Subcutaneous adipose tissue (tissue), 4 donors: ENCODE measurements around the gene NTRK1. TPM values are rescaled to one million over a fixed set of nuclear protein-coding genes. Genes with fewer than 3 reads are reported as not detected.

ENCODE experiments used
- total RNA-seq, 4 donors: library from RNA; depleted of rRNA; stranded (reverse); fragments of >200 nt; gene quantifications; one replicate each; pipeline ENCODE4 v1.1.0, GENCODE V29; 2016
- TF ChIP-seq, protein P1 (sequence below): fragments of 450-650 bp; IDR thresholded peaks from one replicate; pipeline ENCODE4 v1.5.1; 2016; ENCODE audit warnings: low read depth, mild to moderate bottlenecking, control low read depth, antibody characterized with exemption, moderate library complexity

NTRK1 gene
- total RNA-seq, 4 donors from 2014 or later, result 0.49 to 0.85 TPM; not detected in 2

DNA sequence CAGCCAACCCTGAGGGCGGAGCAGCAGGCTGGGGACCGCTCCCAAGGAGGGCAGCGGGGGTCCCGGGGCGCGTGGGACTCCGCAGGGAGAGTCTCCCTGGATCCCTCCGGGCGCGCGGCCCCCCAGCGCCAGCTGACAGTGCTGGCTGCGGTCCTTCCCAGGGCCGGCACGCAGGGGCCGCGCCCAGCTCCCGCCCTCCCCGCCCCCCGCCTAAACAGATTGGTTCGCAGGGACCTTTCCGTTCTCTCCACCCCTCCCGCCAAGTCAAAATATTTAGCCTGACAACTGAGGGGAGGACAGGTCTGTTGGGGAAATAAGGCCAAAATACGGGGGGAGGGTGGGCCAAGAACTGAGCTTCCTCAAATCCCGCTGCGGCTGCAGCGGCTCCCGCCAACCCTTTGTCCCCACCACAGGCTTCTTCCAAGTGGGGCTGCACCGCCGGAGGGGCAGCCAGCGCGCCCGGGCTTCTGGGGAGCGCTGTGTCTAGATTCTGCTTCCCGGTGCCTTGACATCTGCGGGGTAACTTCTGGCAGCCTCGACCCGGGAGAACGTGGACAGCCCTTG lies 1.6 kb upstream of the NTRK1 start, which contains the start of gene INSRR:
Gene INSRR, minus strand, starts transcription at position 159 of the 564 bp plus-strand sequence. CDS start 496 bp downstream, outside the sequence.
- TF ChIP-seq, protein P1, sequence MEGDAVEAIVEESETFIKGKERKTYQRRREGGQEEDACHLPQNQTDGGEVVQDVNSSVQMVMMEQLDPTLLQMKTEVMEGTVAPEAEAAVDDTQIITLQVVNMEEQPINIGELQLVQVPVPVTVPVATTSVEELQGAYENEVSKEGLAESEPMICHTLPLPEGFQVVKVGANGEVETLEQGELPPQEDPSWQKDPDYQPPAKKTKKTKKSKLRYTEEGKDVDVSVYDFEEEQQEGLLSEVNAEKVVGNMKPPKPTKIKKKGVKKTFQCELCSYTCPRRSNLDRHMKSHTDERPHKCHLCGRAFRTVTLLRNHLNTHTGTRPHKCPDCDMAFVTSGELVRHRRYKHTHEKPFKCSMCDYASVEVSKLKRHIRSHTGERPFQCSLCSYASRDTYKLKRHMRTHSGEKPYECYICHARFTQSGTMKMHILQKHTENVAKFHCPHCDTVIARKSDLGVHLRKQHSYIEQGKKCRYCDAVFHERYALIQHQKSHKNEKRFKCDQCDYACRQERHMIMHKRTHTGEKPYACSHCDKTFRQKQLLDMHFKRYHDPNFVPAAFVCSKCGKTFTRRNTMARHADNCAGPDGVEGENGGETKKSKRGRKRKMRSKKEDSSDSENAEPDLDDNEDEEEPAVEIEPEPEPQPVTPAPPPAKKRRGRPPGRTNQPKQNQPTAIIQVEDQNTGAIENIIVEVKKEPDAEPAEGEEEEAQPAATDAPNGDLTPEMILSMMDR, result no peak

GRCh38 chr1:156859523-156860112 lies 1.0 kb upstream of the NTRK1 start:
- TF ChIP-seq, protein P1, result no peak

DNA sequence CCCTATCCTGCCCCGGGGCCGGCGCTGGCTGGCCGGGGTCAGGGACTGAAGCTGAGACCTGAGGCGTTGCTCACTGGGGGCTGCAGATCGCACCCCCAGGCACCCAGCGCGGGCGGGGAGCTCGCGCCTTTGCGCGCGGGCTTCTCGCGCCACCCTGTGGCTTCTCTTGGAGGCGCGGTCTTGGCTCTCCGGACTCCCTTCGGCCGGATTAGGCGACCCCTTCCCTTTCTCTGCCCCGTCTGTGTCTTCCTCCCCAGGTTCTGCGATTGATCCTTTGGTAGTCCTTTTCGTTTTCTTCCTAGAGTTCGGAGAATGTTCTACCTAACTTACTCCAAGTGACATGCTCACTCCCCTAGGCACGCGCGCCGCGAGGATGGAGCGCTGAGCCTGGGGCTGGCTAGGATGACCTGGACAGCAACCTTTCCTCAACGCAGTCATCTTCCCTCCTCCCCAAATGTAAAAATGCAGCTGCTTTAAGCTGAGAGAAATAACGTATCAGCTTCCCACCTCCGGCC lies 495 bp upstream of the NTRK1 start:
- TF ChIP-seq, protein P1, result no peak

DNA sequence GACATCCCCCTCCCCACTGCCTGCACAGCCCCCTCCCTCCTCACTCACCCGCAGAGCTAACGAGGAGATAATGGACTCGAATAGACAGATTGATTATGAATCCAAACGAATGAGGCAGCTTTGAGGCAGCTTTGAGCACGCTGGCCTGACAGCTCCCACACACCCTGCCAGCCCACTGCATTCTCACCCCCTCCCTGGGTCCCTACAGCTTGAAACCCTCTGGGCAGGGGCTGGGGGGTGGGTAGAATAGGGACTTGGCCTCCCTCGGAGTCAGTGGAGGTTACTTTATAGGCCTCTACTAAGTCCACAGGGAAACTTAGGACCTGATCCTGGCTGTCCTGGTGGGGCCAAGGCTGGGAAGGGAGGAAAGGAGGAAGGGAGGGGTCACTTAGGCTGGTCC lies 1.9 kb downstream of the NTRK1 start:
- TF ChIP-seq, protein P1, result no peak

GRCh38 chr1:156862997-156863599 lies 2.4 kb downstream of the NTRK1 start:
- TF ChIP-seq, protein P1, result no peak

- TF ChIP-seq, protein P1, result no peak
Measured at GRCh38 chr1:156863631-156864030, 3.0 kb downstream of the NTRK1 start.

DNA sequence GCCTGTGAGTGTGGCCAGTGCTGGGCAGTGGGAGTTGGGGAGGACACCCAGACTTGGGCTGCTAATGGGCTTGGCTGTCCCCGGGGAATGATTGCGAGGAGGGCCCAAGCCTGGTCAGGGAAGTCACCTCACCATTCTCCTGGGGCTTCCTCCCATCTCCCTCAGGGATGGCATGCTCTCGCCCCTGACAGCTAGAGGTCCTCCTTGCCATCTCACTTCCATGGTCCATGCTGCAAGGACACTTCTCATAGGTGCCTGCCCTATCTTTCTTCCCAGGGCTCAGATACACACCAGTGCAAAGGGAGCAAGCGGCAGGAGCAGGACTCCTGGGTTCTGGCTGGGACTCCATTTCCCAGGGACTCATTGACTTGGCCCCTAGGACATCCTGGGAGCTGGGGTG lies 4.1 kb downstream of the NTRK1 start:
- TF ChIP-seq, protein P1, result no peak
